HEK293T (cell line): Measurements from ENCODE around the gene NOX3.

Experiments
- CTCF ChIA-PET: fragments of 350-600 bp; formaldehyde crosslinking; extraction: SDS; loops from one replicate; lab custom pipeline; 2021; ENCODE audit warnings: antibody characterized with exemption, inconsistent platforms; lab: Yijun Ruan, JAX
- POLR2A ChIA-PET: fragments of 350-600 bp; formaldehyde crosslinking; extraction: SDS; loops from one replicate; lab custom pipeline; 2020; ENCODE audit warnings: antibody characterized with exemption, inconsistent platforms; lab: Yijun Ruan, JAX
- DNase-seq: peaks from one replicate; pipeline ENCODE4 v3.0.0; 2012; ENCODE audit warnings: mixed read lengths; ENCODE audit errors: extremely low spot score
- ARNT ChIP-seq: fragments of 450-650 bp; IDR thresholded peaks from 2 replicates; pipeline ENCODE4 v1.6.1; 2017; ENCODE audit warnings: mild to moderate bottlenecking
- BHLHE40 ChIP-seq: fragments of 450-650 bp; IDR thresholded peaks from 2 replicates; pipeline ENCODE4 v1.6.1; 2016; ENCODE audit warnings: mild to moderate bottlenecking, moderate library complexity, borderline replicate concordance
- CTBP1 ChIP-seq: fragments of 450-650 bp; IDR thresholded peaks from 2 replicates; pipeline ENCODE4 v1.6.1; 2016; ENCODE audit warnings: borderline replicate concordance
- ELF4 ChIP-seq: fragments of 450-650 bp; IDR thresholded peaks from 2 replicates; pipeline ENCODE4 v1.6.1; 2017; ENCODE audit warnings: antibody characterized with exemption
- FOXA1 ChIP-seq: fragments of 450-650 bp; IDR thresholded peaks from 2 replicates; pipeline ENCODE4 v1.6.1; 2016; ENCODE audit warnings: mild to moderate bottlenecking
- FOXK2 ChIP-seq: fragments of 450-650 bp; IDR thresholded peaks from 2 replicates; pipeline ENCODE4 v1.6.1; 2016; ENCODE audit warnings: mild to moderate bottlenecking
- FOXM1 ChIP-seq: fragments of 450-650 bp; IDR thresholded peaks from 2 replicates; pipeline ENCODE4 v1.6.1; 2017; ENCODE audit warnings: mild to moderate bottlenecking, borderline replicate concordance
- HDGF ChIP-seq: fragments of 450-650 bp; IDR thresholded peaks from 2 replicates; pipeline ENCODE4 v1.6.1; 2017; ENCODE audit warnings: antibody characterized with exemption, borderline replicate concordance
- L3MBTL2 ChIP-seq: fragments of 450-650 bp; conservative IDR thresholded peaks from 2 replicates; pipeline ENCODE4 v1.6.1; 2016; ENCODE audit warnings: mild to moderate bottlenecking
- LEF1 ChIP-seq: fragments of 450-650 bp; IDR thresholded peaks from 2 replicates; pipeline ENCODE4 v1.6.1; 2017; ENCODE audit warnings: mild to moderate bottlenecking, borderline replicate concordance
- NFRKB ChIP-seq: fragments of 450-650 bp; IDR thresholded peaks from 2 replicates; pipeline ENCODE4 v1.6.1; 2016; ENCODE audit warnings: mild to moderate bottlenecking, moderate library complexity
- PKNOX1 ChIP-seq: fragments of 450-650 bp; IDR thresholded peaks from 2 replicates; pipeline ENCODE4 v1.6.1; 2016
- SP1 ChIP-seq: fragments of 450-650 bp; IDR thresholded peaks from 2 replicates; pipeline ENCODE4 v1.6.1; 2017
- SUZ12 ChIP-seq: fragments of 450-650 bp; IDR thresholded peaks from 2 replicates; pipeline ENCODE4 v1.6.1; 2016; ENCODE audit warnings: mild to moderate bottlenecking
- TARDBP ChIP-seq: fragments of 450-650 bp; IDR thresholded peaks from 2 replicates; pipeline ENCODE4 v1.6.1; 2016
- ZNF384 ChIP-seq: fragments of 450-650 bp; IDR thresholded peaks from 2 replicates; pipeline ENCODE4 v1.6.1; 2016

NOX3 gene

DNA sequence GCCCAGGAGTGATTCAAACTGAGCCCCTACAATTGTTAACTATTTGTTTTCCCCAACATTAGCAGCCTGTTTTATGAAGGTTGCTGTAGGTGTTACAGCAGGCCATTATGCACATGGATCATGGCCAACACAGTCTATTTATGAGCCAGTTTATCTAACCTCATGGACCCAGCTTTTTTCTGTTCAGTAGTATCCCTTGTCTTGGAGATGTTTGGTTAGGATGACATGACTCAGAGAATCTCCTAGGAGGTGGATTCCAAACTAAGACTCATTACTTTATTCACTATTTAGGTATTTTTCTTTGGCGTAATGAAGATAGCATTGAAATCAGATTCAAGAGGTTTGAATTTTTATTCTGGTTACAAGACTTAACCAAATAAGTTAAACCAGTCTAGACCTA lies 78.6 kb downstream of the NOX3 start:
- ChIA-PET POLR2A (no interaction called here), CTCF (interaction anchor here (0.8 kb wide), 1 partner anchor 457 kb away, joined by 3 read pairs; no protein-coding TSS in a partner anchor)
- DNase-seq, result no peak
- TF ChIP-seq SUZ12, result no peak
- no peak for TF ChIP-seq L3MBTL2
- TF ChIP-seq HDGF, result no peak
- no peak for TF ChIP-seq SP1
- TF ChIP-seq FOXM1, result no peak
- TF ChIP-seq ZNF384, result no peak
- TF ChIP-seq PKNOX1, result no peak

DNA sequence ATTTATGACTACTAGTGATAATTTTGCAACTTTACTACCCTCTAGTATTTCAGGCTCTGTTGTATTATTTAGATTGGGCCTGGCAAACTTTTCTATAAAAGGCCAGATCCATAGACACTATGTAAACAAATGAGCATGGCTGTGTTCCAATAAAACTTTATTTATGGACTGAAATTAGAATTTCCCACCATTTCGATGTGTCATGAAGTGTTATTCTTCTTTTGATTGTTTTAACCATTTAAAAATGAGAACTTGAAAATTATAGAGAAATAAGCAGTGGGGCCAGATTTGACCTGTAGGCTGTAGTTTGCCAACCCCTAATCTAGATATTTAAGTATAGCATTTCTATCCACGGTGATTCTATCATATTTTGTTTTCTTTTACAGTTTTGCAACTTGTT lies 79.8 kb downstream of the NOX3 start:
- CTCF ChIA-PET, result no interaction called here
- no peak for DNase-seq
- POLR2A ChIA-PET, result no interaction called here
- TF ChIP-seq L3MBTL2, result no peak
- no peak for TF ChIP-seq HDGF
- no peak for TF ChIP-seq NFRKB
- TF ChIP-seq FOXK2, result no peak
- TF ChIP-seq SUZ12, result no peak
- no peak for TF ChIP-seq TARDBP
- TF ChIP-seq ZNF384, result no peak
- TF ChIP-seq CTBP1, result no peak
- TF ChIP-seq ELF4, result no peak
- TF ChIP-seq BHLHE40, result no peak
- TF ChIP-seq SP1, result no peak
- TF ChIP-seq LEF1, result no peak
- no peak for TF ChIP-seq FOXA1
- TF ChIP-seq ARNT, result no peak
- TF ChIP-seq PKNOX1, result no peak
- no peak for TF ChIP-seq FOXM1

GRCh38 chr6:155374681-155375080 lies 81.0 kb downstream of the NOX3 start:
- no peak for TF ChIP-seq TARDBP
- TF ChIP-seq SP1, result no peak
- TF ChIP-seq ZNF384, result no peak
- TF ChIP-seq ARNT, result no peak
- POLR2A ChIA-PET, result no interaction called here
- CTCF ChIA-PET, result no interaction called here
- DNase-seq, result no peak

GRCh38 chr6:155373276-155373675 lies 82.4 kb downstream of the NOX3 start:
- TF ChIP-seq HDGF (no peak), SUZ12 (no peak), SP1 (no peak), ARNT (no peak), NFRKB (no peak), PKNOX1 (no peak), BHLHE40 (no peak), TARDBP (no peak), LEF1 (no peak), ELF4 (no peak), FOXA1 (no peak), L3MBTL2 (no peak), CTBP1 (no peak), ZNF384 (no peak)
- ChIA-PET CTCF (no interaction called here), POLR2A (no interaction called here)
- no peak for DNase-seq

DNA sequence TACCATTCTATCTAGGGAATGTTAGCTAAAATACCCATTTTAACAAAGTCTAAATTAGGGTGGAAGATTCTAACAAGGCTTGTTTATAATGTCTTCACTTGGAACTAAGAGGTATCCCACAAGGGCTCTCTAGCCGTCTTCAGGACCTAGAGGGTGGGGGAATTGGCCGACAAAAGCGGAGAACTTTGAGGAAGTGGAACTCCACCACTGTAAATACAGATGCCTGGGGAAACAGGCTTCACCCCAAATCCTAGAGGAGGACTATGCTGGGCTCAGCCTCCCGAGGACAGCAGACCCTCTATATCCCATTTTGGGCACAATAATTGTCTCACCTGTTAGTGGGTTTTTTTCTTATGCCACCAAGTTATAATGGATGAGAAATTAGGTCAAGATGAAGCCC lies 83.4 kb downstream of the NOX3 start:
- POLR2A ChIA-PET, result no interaction called here
- no peak for TF ChIP-seq CTBP1
- TF ChIP-seq PKNOX1, result no peak
- TF ChIP-seq FOXK2, result no peak
- TF ChIP-seq NFRKB, result no peak
- no peak for TF ChIP-seq ELF4
- TF ChIP-seq SP1, result no peak
- no peak for TF ChIP-seq FOXA1
- no peak for TF ChIP-seq HDGF
- no peak for TF ChIP-seq SUZ12
- no peak for TF ChIP-seq BHLHE40
- TF ChIP-seq FOXM1, result no peak
- no peak for TF ChIP-seq LEF1
- CTCF ChIA-PET, result no interaction called here
- DNase-seq, result no peak

GRCh38 chr6:155371230-155371629 lies 84.4 kb downstream of the NOX3 start:
- DNase-seq, result no peak
- TF ChIP-seq FOXK2 (no peak), ELF4 (no peak), LEF1 (no peak), SUZ12 (no peak), CTBP1 (no peak), PKNOX1 (no peak), FOXM1 (no peak), BHLHE40 (no peak), TARDBP (no peak), ZNF384 (no peak), FOXA1 (no peak), NFRKB (no peak), HDGF (no peak), L3MBTL2 (no peak), SP1 (no peak), ARNT (no peak)
- ChIA-PET CTCF (no interaction called here), POLR2A (no interaction called here)
